Breast epithelium (tissue), 3 donors: ENCODE measurements around the gene COX18.

Source experiments
- POLR2A ChIP-seq: fragments of 450-650 bp; IDR thresholded peaks from one replicate; pipeline ENCODE4 v1.6.1; 2016; ENCODE audit warnings: antibody characterized with exemption, mild to moderate bottlenecking, moderate library complexity
- POLR2AphosphoS5 ChIP-seq, 3 donors: sonication (generic); formaldehyde crosslinking; IDR thresholded peaks; one replicate each; pipeline ENCODE4 v1.6.1; 2017; ENCODE audit warnings: antibody characterized with exemption in 3 of 3
- TF ChIP-seq, protein P1 (sequence below), 3 donors: fragments of 450-650 bp; IDR thresholded peaks; one replicate each; pipeline ENCODE4 v1.5.1; 2016 to 2017; ENCODE audit warnings: antibody characterized with exemption in 3 of 3, mild to moderate bottlenecking in 3 of 3, moderate library complexity in 3 of 3

DNA sequence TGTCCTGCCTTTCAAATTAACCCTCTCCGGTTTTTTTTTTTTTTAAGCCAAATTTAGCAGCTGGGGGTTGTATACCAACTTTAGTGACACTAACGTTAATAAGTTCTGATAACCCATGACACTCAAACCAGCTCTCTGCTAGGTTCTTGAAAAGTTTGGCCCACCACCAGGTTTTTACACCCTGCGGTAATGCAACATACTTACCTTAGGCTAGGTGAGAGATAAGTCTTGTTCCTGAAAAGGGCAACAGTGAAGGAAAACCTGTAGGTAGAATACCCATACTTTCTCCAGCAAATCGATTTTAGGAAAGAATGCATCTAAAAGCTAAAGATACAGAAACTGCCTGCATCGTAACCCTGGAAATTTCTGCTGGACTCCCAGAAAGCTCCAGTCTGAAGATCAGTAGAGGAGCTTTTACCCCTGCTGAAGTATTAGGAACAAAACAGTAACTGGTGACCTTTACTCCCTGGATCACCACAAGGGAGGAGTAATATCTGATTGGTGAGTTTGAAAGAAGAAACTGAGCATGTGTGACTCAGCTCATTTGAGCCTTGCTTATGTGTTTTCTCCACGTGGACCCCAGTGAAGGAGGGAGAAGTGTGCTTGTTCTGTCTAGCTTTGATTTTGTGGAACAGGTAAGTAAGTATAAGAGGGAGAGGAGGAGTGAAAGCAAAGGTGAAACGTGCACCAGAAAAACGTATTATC is 34.4 kb upstream of the COX18 start:
- no peak for TF ChIP-seq POLR2A
- TF ChIP-seq, protein P1, sequence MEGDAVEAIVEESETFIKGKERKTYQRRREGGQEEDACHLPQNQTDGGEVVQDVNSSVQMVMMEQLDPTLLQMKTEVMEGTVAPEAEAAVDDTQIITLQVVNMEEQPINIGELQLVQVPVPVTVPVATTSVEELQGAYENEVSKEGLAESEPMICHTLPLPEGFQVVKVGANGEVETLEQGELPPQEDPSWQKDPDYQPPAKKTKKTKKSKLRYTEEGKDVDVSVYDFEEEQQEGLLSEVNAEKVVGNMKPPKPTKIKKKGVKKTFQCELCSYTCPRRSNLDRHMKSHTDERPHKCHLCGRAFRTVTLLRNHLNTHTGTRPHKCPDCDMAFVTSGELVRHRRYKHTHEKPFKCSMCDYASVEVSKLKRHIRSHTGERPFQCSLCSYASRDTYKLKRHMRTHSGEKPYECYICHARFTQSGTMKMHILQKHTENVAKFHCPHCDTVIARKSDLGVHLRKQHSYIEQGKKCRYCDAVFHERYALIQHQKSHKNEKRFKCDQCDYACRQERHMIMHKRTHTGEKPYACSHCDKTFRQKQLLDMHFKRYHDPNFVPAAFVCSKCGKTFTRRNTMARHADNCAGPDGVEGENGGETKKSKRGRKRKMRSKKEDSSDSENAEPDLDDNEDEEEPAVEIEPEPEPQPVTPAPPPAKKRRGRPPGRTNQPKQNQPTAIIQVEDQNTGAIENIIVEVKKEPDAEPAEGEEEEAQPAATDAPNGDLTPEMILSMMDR (IDR thresholded peaks at IDR 0.05): no peak
- no peak for TF ChIP-seq POLR2AphosphoS5 (IDR thresholded peaks at IDR 0.05)
